ENCODE measurements around the gene MARCHF2. TPM values are rescaled to one million over a fixed set of nuclear protein-coding genes. Genes with fewer than 3 reads are reported as not detected.

The MARCHF2 gene
- total and polyA plus RNA-seq, 2 donors (not counting 3 experiments of a cell fraction or from before 2014, with no cell fraction given): 43.5 to 91.9 TPM

DNA sequence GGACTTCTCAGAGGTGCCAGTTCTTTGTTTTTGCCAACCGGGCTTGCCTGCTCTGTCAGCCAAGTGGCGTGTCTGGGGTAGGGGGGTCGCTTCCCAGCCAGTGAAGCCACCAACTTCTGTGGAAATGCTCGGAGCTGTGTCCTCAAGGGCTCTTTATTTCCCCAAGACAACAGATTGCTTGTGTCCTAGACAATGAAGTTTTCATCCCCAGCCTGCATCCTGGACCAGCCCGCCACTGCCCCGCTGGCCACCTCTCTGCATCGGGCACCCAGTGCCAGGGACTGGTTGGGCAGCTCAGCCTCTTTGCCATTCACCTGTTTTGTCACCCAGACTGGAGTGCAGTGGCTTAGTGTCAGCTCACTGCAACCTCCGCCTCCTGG, 19.2 kb upstream of the MARCHF2 start:
- intact Hi-C loops (cut with micrococcal nuclease) (loop anchor here (1.0 kb wide), 1 partner anchor 30 kb away; no protein-coding TSS in a partner anchor), dilution Hi-C loops (cut with MboI; ENCODE audit: extremely low pct_ligation_motif_present, low sequenced_read_pairs) (no loop called here)
- no peak overlapping the region for H2AFZ ChIP-seq (ENCODE audit: low read depth, low read length)
- H3K9ac ChIP-seq (replicated peaks; ENCODE audit: extremely low read depth, insufficient read depth, low read length): no peak overlapping the region
- H3K36me3 ChIP-seq (ENCODE audit: control insufficient read depth in 2 of 2, extremely low read depth in 1 of 2, insufficient read depth in 2 of 2, low read length in 2 of 2): no peaks in the 10 kb centered on the region
- no TSS peak for BruUV-seq (replicated peaks)
- peaks cover 61% of the 10 kb centered on the region for H3K79me2 ChIP-seq (ENCODE audit: control insufficient read depth, insufficient read depth, low read length)
- FAIRE-seq (no peak), DNase-seq (ENCODE audit: low read depth, low spot score) (no peak)
- H4K20me1 ChIP-seq (replicated peaks; ENCODE audit: control insufficient read depth, extremely low read depth, insufficient read depth, low read length): no peaks in the 10 kb centered on the region
- H3K4me3 ChIP-seq (replicated peaks in 1 of 3; ENCODE audit: insufficient read depth in 1 of 3, low read depth in 1 of 3, low read length in 3 of 3): no peak overlapping the region
- TF ChIP-seq JUN (IDR thresholded peaks at IDR 0.05; ENCODE audit: borderline replicate concordance, insufficient read depth, insufficient read length, low read depth) (no peak), MYC (IDR thresholded peaks at IDR 0.05; ENCODE audit: low read depth, low read length) (no peak), GATA2 (IDR thresholded peaks at IDR 0.05; ENCODE audit: insufficient read depth, insufficient read length, low read depth, low read length) (no peak), POLR2A (IDR thresholded peaks at IDR 0.05; ENCODE audit: low read depth, low read length) (no peak), FOS (IDR thresholded peaks at IDR 0.05; ENCODE audit: borderline replicate concordance, insufficient read depth, low read length) (no peak), EZH2 (IDR thresholded peaks at IDR 0.05; ENCODE audit: borderline replicate concordance, low read depth, low read length, severe bottlenecking) (no peak), POLR2AphosphoS5 (IDR thresholded peaks at IDR 0.05; ENCODE audit: insufficient read depth, low read depth, low read length) (no peak)
- TF ChIP-seq, protein P1, sequence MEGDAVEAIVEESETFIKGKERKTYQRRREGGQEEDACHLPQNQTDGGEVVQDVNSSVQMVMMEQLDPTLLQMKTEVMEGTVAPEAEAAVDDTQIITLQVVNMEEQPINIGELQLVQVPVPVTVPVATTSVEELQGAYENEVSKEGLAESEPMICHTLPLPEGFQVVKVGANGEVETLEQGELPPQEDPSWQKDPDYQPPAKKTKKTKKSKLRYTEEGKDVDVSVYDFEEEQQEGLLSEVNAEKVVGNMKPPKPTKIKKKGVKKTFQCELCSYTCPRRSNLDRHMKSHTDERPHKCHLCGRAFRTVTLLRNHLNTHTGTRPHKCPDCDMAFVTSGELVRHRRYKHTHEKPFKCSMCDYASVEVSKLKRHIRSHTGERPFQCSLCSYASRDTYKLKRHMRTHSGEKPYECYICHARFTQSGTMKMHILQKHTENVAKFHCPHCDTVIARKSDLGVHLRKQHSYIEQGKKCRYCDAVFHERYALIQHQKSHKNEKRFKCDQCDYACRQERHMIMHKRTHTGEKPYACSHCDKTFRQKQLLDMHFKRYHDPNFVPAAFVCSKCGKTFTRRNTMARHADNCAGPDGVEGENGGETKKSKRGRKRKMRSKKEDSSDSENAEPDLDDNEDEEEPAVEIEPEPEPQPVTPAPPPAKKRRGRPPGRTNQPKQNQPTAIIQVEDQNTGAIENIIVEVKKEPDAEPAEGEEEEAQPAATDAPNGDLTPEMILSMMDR (IDR thresholded peaks at IDR 0.05; ENCODE audit: extremely low read depth in 1 of 2, insufficient read depth in 1 of 2, low read depth in 1 of 2, low read length in 2 of 2): no peak
- TF ChIP-seq, protein P2, sequence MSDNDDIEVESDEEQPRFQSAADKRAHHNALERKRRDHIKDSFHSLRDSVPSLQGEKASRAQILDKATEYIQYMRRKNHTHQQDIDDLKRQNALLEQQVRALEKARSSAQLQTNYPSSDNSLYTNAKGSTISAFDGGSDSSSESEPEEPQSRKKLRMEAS (IDR thresholded peaks at IDR 0.05; ENCODE audit: insufficient read depth, insufficient read length): no peak
- ChIA-PET POLR2A (no interaction called here), CTCF (interaction anchor here (1.1 to 5.0 kb wide), 4 partner anchors 31 to 40 kb away, joined by 4 to 52 read pairs (median 24); no protein-coding TSS in a partner anchor)
- peak overlapping the region; percentile 70 for H3K27ac ChIP-seq (ENCODE audit: insufficient read depth, low read depth, low read length)
- no peaks in the 10 kb centered on the region for H3K9me3 ChIP-seq (replicated peaks; ENCODE audit: control insufficient read depth, insufficient read depth, low read length)
- H3K4me2 ChIP-seq (ENCODE audit: insufficient read depth, low read length): no peak overlapping the region
- peaks cover 32% of the 10 kb centered on the region for H3K4me1 ChIP-seq (ENCODE audit: control insufficient read depth, extremely low read depth, insufficient read depth, low read length)
- no peaks in the 10 kb centered on the region for H3K27me3 ChIP-seq (ENCODE audit: control insufficient read depth in 2 of 2, insufficient read depth in 2 of 2, low read length in 2 of 2)
- no peaks in the 10 kb centered on the region for H3K9me1 ChIP-seq (replicated peaks; ENCODE audit: control insufficient read depth, extremely low read depth, insufficient read depth, low read length)
